Epidermal melanocyte (primary cell): ENCODE measurements around the gene CCNE1.

Source experiments
- DNase-seq: peaks from one replicate; pipeline ENCODE4 v3.0.0; 2011; ENCODE audit warnings: low spot score; ENCODE audit not compliant: insufficient read length

Gene CCNE1

GRCh38 chr19:29811125-29812079 lies at the start of gene CCNE1:
TSS of gene CCNE1 (plus strand) at chr19:29811991. CDS start at chr19:29812556, 565 bp downstream.
- DNase-seq, result peak; percentile 84

- no peak for DNase-seq
These were observed 48.6 kb upstream of the CCNE1 start for GRCh38 chr19:29763196-29763595.

GRCh38 chr19:29764361-29764760 lies 47.4 kb upstream of the CCNE1 start:
- DNase-seq, result no peak

- DNase-seq, result no peak
These were observed 45.7 kb upstream of the CCNE1 start for GRCh38 chr19:29766100-29766499.

GRCh38 chr19:29767039-29767735 lies 44.6 kb upstream of the CCNE1 start:
- DNase-seq, result no peak

- no peak for DNase-seq
These were observed 43.6 kb upstream of the CCNE1 start for GRCh38 chr19:29768166-29768565.

- no peak for DNase-seq
These were observed 41.8 kb upstream of the CCNE1 start for GRCh38 chr19:29769997-29770396.

GRCh38 chr19:29770648-29771047 lies 41.1 kb upstream of the CCNE1 start:
- no peak for DNase-seq

GRCh38 chr19:29771708-29772414 lies 39.9 kb upstream of the CCNE1 start:
- DNase-seq, result peak; percentile 84

GRCh38 chr19:29772696-29773095 lies 39.1 kb upstream of the CCNE1 start:
- DNase-seq, result no peak

- no peak for DNase-seq
These were observed 38.6 kb upstream of the CCNE1 start for GRCh38 chr19:29773141-29773540.

- DNase-seq, result no peak
These were observed 37.7 kb upstream of the CCNE1 start for GRCh38 chr19:29774126-29774525.

GRCh38 chr19:29777781-29778309 lies 33.9 kb upstream of the CCNE1 start:
- DNase-seq, result no peak

GRCh38 chr19:29779921-29780320 lies 31.9 kb upstream of the CCNE1 start:
- no peak for DNase-seq

GRCh38 chr19:29781386-29782259 lies 30.2 kb upstream of the CCNE1 start:
- no peak for DNase-seq

GRCh38 chr19:29782260-29782580 lies 29.6 kb upstream of the CCNE1 start:
- no peak for DNase-seq

- no peak for DNase-seq
These were observed 28.1 kb upstream of the CCNE1 start for GRCh38 chr19:29783627-29784190.

GRCh38 chr19:29784598-29785223 lies 27.1 kb upstream of the CCNE1 start:
- no peak for DNase-seq

GRCh38 chr19:29785360-29785759 lies 26.4 kb upstream of the CCNE1 start:
- DNase-seq, result no peak
